ENCODE data around the gene CSMD2.

Gene CSMD2

GRCh38 chr1:33805988-33806387, 359.0 kb downstream of the CSMD2 start:
- Histone ChIP-seq H3K4me1 (ENCODE audit: control insufficient read depth in 5 of 5, insufficient read depth in 5 of 5, low read length in 5 of 5) (no peaks in the 10 kb centered on the region), H3K36me3 (ENCODE audit: control insufficient read depth in 5 of 5, insufficient read depth in 5 of 5, low read length in 5 of 5) (no peaks in the 10 kb centered on the region), H3K9me3 (ENCODE audit: control insufficient read depth in 5 of 5, low read length in 5 of 5) (peaks cover 0 to 11% (median 8%) of the 10 kb centered on the region in 5 donors), H3K4me3 (ENCODE audit: low read depth in 1 of 5, low read length in 5 of 5) (no peak overlapping the region), H3K27ac (ENCODE audit: low read depth, low read length) (no peak overlapping the region), H3K9ac (ENCODE audit: low read length in 5 of 5) (no peak overlapping the region), H3K27me3 (ENCODE audit: control insufficient read depth in 5 of 5, insufficient read depth in 4 of 5, low read length in 5 of 5) (no peaks in the 10 kb centered on the region)

DNA sequence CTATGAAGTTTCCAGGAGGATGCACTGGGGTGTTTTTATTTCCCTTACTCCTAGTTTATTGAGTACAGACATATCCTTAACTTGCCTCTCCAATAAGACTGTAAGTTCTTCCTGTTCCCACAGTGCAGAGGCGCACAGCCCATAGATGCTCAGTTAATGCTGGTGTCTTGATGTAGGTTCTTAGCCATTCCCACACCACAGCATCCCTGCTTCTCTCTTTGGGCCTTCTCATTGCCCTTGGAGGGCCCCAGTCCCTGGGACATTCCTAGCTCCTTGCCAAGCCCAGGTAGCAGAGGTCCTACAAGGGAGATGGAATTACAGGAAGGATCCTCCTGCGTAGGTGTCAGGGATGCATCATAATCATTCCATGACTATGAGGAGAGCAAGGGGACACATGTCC, 362.8 kb downstream of the CSMD2 start:
- H3K27ac ChIP-seq (ENCODE audit: low read depth, low read length), result no peak overlapping the region
- H3K9ac ChIP-seq (ENCODE audit: low read length in 5 of 5), result no peak overlapping the region
- no peaks in the 10 kb centered on the region for H3K4me1 ChIP-seq (ENCODE audit: control insufficient read depth in 5 of 5, insufficient read depth in 5 of 5, low read length in 5 of 5)

GRCh38 chr1:33797849-33798248, 367.2 kb downstream of the CSMD2 start:
- no peak overlapping the region for H3K27ac ChIP-seq (ENCODE audit: low read depth, low read length)
- H3K9ac ChIP-seq (ENCODE audit: low read length in 5 of 5), result no peak overlapping the region
- no peak overlapping the region for H3K4me3 ChIP-seq (ENCODE audit: low read depth in 1 of 5, low read length in 5 of 5)
- H3K9me3 ChIP-seq (ENCODE audit: control insufficient read depth in 5 of 5, low read length in 5 of 5), result peaks cover 0 to 14% (median 7%) of the 10 kb centered on the region in 5 donors
- H3K4me1 ChIP-seq (ENCODE audit: control insufficient read depth in 5 of 5, insufficient read depth in 5 of 5, low read length in 5 of 5), result no peaks in the 10 kb centered on the region
- H3K36me3 ChIP-seq (ENCODE audit: control insufficient read depth in 5 of 5, insufficient read depth in 5 of 5, low read length in 5 of 5), result no peaks in the 10 kb centered on the region
- peaks cover 0 to 3% (median 0%) of the 10 kb centered on the region in 5 donors for H3K27me3 ChIP-seq (ENCODE audit: control insufficient read depth in 5 of 5, insufficient read depth in 4 of 5, low read length in 5 of 5)

More for the DNA sequence above, 362.8 kb downstream of the CSMD2 start:
- Histone ChIP-seq H3K4me3 (ENCODE audit: low read depth in 1 of 5, low read length in 5 of 5) (no peak overlapping the region), H3K27me3 (ENCODE audit: control insufficient read depth in 5 of 5, insufficient read depth in 4 of 5, low read length in 5 of 5) (peaks cover 0 to 3% (median 0%) of the 10 kb centered on the region in 5 donors), H3K36me3 (ENCODE audit: control insufficient read depth in 5 of 5, insufficient read depth in 5 of 5, low read length in 5 of 5) (no peaks in the 10 kb centered on the region), H3K9me3 (ENCODE audit: control insufficient read depth in 5 of 5, low read length in 5 of 5) (peaks cover 2 to 13% (median 4%) of the 10 kb centered on the region in 5 donors)

- Histone ChIP-seq H3K9ac (ENCODE audit: low read length in 5 of 5) (no peak overlapping the region), H3K27me3 (ENCODE audit: control insufficient read depth in 5 of 5, insufficient read depth in 4 of 5, low read length in 5 of 5) (peaks cover 0 to 4% (median 0%) of the 10 kb centered on the region in 5 donors), H3K36me3 (ENCODE audit: control insufficient read depth in 5 of 5, insufficient read depth in 5 of 5, low read length in 5 of 5) (no peaks in the 10 kb centered on the region), H3K27ac (ENCODE audit: low read depth, low read length) (no peak overlapping the region), H3K4me1 (ENCODE audit: control insufficient read depth in 5 of 5, insufficient read depth in 5 of 5, low read length in 5 of 5) (no peaks in the 10 kb centered on the region), H3K4me3 (ENCODE audit: low read depth in 1 of 5, low read length in 5 of 5) (no peak overlapping the region), H3K9me3 (ENCODE audit: control insufficient read depth in 5 of 5, low read length in 5 of 5) (peaks cover 0 to 10% (median 5%) of the 10 kb centered on the region in 5 donors)
Measured at GRCh38 chr1:33792651-33793050, 372.4 kb downstream of the CSMD2 start.

- no peak overlapping the region for H3K9ac ChIP-seq (ENCODE audit: low read length in 5 of 5)
- peaks cover 0 to 4% (median 3%) of the 10 kb centered on the region in 5 donors for H3K27me3 ChIP-seq (ENCODE audit: control insufficient read depth in 5 of 5, insufficient read depth in 4 of 5, low read length in 5 of 5)
- H3K9me3 ChIP-seq (ENCODE audit: control insufficient read depth in 5 of 5, low read length in 5 of 5), result peaks cover 0 to 6% (median under 1%) of the 10 kb centered on the region in 5 donors
- H3K27ac ChIP-seq (ENCODE audit: low read depth, low read length), result no peak overlapping the region
- no peaks in the 10 kb centered on the region for H3K36me3 ChIP-seq (ENCODE audit: control insufficient read depth in 5 of 5, insufficient read depth in 5 of 5, low read length in 5 of 5)
- no peak overlapping the region for H3K4me3 ChIP-seq (ENCODE audit: low read depth in 1 of 5, low read length in 5 of 5)
- H3K4me1 ChIP-seq (ENCODE audit: control insufficient read depth in 5 of 5, insufficient read depth in 5 of 5, low read length in 5 of 5), result no peaks in the 10 kb centered on the region
Measured at GRCh38 chr1:33792216-33792615, 372.8 kb downstream of the CSMD2 start.

- Histone ChIP-seq H3K27ac (ENCODE audit: low read depth, low read length) (no peak overlapping the region), H3K36me3 (ENCODE audit: control insufficient read depth in 5 of 5, insufficient read depth in 5 of 5, low read length in 5 of 5) (no peaks in the 10 kb centered on the region), H3K9ac (ENCODE audit: low read length in 5 of 5) (no peak overlapping the region), H3K27me3 (ENCODE audit: control insufficient read depth in 5 of 5, insufficient read depth in 4 of 5, low read length in 5 of 5) (peaks cover 0 to 5% (median 4%) of the 10 kb centered on the region in 5 donors), H3K9me3 (ENCODE audit: control insufficient read depth in 5 of 5, low read length in 5 of 5) (peaks cover 0 to 5% (median 0%) of the 10 kb centered on the region in 5 donors), H3K4me3 (ENCODE audit: low read depth in 1 of 5, low read length in 5 of 5) (no peak overlapping the region), H3K4me1 (ENCODE audit: control insufficient read depth in 5 of 5, insufficient read depth in 5 of 5, low read length in 5 of 5) (no peaks in the 10 kb centered on the region)
Measured at GRCh38 chr1:33791251-33791650, 373.8 kb downstream of the CSMD2 start.

DNA sequence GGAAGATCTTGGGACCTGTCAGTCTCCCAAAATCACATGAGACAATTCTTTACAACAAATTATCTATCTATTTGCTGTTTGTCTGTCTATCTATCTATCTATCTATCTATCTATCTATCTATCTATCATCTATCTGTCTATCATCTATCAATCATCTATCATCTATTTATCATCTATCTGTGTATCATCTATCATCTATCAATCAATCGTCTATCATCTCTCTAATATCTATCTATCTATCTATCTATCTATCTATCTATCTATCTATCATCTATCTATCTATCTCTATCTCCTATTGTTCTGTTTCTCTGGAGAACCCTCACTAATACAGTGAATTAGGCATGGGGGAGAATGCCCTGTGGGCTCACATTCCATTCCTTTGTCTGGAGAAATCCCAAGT, 374.5 kb downstream of the CSMD2 start:
- Histone ChIP-seq H3K4me1 (ENCODE audit: control insufficient read depth in 5 of 5, insufficient read depth in 5 of 5, low read length in 5 of 5) (no peaks in the 10 kb centered on the region), H3K27me3 (ENCODE audit: control insufficient read depth in 5 of 5, insufficient read depth in 4 of 5, low read length in 5 of 5) (peaks cover 0 to 5% (median 4%) of the 10 kb centered on the region in 5 donors), H3K4me3 (ENCODE audit: low read depth in 1 of 5, low read length in 5 of 5) (no peak overlapping the region), H3K9me3 (ENCODE audit: control insufficient read depth in 5 of 5, low read length in 5 of 5) (peaks cover 0 to 5% (median 0%) of the 10 kb centered on the region in 5 donors), H3K27ac (ENCODE audit: low read depth, low read length) (no peak overlapping the region), H3K36me3 (ENCODE audit: control insufficient read depth in 5 of 5, insufficient read depth in 5 of 5, low read length in 5 of 5) (no peaks in the 10 kb centered on the region), H3K9ac (ENCODE audit: low read length in 5 of 5) (no peak overlapping the region)

DNA sequence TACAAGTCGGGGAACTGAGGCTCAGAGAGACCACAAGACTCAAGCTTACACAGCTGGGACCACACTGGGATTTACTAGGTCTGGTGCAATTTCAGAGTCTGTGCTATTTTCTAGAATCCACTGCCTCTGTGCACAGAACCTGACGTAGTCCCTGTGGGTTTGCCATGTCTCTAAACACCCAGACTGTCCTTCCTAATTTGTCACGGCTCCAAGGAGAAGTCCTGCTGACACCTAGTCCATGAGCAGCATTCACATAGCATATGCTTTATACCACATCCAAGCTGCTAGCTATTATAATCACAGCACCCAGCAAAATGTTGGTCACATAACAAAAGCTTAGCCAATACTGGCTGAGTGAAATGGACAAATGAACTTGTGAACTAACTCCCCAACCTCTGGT, 380.2 kb downstream of the CSMD2 start:
- Histone ChIP-seq H3K4me1 (ENCODE audit: control insufficient read depth in 5 of 5, insufficient read depth in 5 of 5, low read length in 5 of 5) (no peaks in the 10 kb centered on the region), H3K9ac (ENCODE audit: low read length in 5 of 5) (no peak overlapping the region), H3K27ac (ENCODE audit: low read depth, low read length) (no peak overlapping the region), H3K4me3 (ENCODE audit: low read depth in 1 of 5, low read length in 5 of 5) (no peak overlapping the region), H3K27me3 (ENCODE audit: control insufficient read depth in 5 of 5, insufficient read depth in 4 of 5, low read length in 5 of 5) (peaks cover 0 to 9% (median 6%) of the 10 kb centered on the region in 5 donors), H3K9me3 (ENCODE audit: control insufficient read depth in 5 of 5, low read length in 5 of 5) (no peaks in the 10 kb centered on the region), H3K36me3 (ENCODE audit: control insufficient read depth in 5 of 5, insufficient read depth in 5 of 5, low read length in 5 of 5) (no peaks in the 10 kb centered on the region)

GRCh38 chr1:33782776-33783175, 382.3 kb downstream of the CSMD2 start:
- H3K27ac ChIP-seq (ENCODE audit: low read depth, low read length), result no peak overlapping the region
- no peaks in the 10 kb centered on the region for H3K36me3 ChIP-seq (ENCODE audit: control insufficient read depth in 5 of 5, insufficient read depth in 5 of 5, low read length in 5 of 5)
- no peaks in the 10 kb centered on the region for H3K4me1 ChIP-seq (ENCODE audit: control insufficient read depth in 5 of 5, insufficient read depth in 5 of 5, low read length in 5 of 5)
- no peaks in the 10 kb centered on the region for H3K9me3 ChIP-seq (ENCODE audit: control insufficient read depth in 5 of 5, low read length in 5 of 5)
- no peak overlapping the region for H3K4me3 ChIP-seq (ENCODE audit: low read depth in 1 of 5, low read length in 5 of 5)
- no peak overlapping the region for H3K9ac ChIP-seq (ENCODE audit: low read length in 5 of 5)
- peaks cover 0 to 10% (median 6%) of the 10 kb centered on the region in 5 donors for H3K27me3 ChIP-seq (ENCODE audit: control insufficient read depth in 5 of 5, insufficient read depth in 4 of 5, low read length in 5 of 5)

- no peaks in the 10 kb centered on the region for H3K4me1 ChIP-seq (ENCODE audit: control insufficient read depth in 5 of 5, insufficient read depth in 5 of 5, low read length in 5 of 5)
- H3K4me3 ChIP-seq (ENCODE audit: low read depth in 1 of 5, low read length in 5 of 5), result no peak overlapping the region
- no peaks in the 10 kb centered on the region for H3K36me3 ChIP-seq (ENCODE audit: control insufficient read depth in 5 of 5, insufficient read depth in 5 of 5, low read length in 5 of 5)
- H3K9ac ChIP-seq (ENCODE audit: low read length in 5 of 5), result no peak overlapping the region
- H3K27ac ChIP-seq (ENCODE audit: low read depth, low read length), result no peak overlapping the region
- H3K27me3 ChIP-seq (ENCODE audit: control insufficient read depth in 5 of 5, insufficient read depth in 4 of 5, low read length in 5 of 5), result peaks cover 0 to 6% (median 5%) of the 10 kb centered on the region in 5 donors
- no peaks in the 10 kb centered on the region for H3K9me3 ChIP-seq (ENCODE audit: control insufficient read depth in 5 of 5, low read length in 5 of 5)
Measured at GRCh38 chr1:33781652-33782051, 383.4 kb downstream of the CSMD2 start.

Measured in subcutaneous abdominal adipose tissue (tissue), 5 donors.